ENCODE data around the gene EPHA1. TPM values are rescaled to one million over a fixed set of nuclear protein-coding genes. Genes with fewer than 3 reads are reported as not detected.
"Not testable (repeated sequence)": the region's sequence is repeated elsewhere in the genome, so short reads cannot be mapped to it uniquely, and the experiment has no call there.

The EPHA1 gene
- total RNA-seq, 1 donor from 2014 or later, result 0.66 TPM

DNA sequence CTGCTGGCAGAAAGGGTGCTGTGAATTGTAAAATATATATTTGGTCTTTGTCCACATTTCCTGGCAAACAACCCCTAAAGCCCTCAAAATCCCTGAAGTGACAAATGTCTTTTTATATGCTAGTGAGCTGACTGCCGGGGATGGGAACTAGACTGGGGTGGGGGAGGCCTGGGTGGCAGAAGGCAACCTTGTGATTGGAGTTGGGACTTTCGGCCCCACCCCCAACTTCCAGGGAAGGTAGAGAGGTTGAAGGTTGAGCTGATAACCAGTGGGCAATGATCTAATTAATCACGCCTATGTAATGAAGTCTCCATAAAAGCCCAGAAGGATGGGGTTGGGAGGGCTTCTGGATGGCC is 2.7 kb downstream of the EPHA1 start:
- intact Hi-C loops (cut with micrococcal nuclease), result loop anchor here (5.0 kb wide), 1 partner anchor 496 kb away; the partner anchor contains the start of gene TCAF1

DNA sequence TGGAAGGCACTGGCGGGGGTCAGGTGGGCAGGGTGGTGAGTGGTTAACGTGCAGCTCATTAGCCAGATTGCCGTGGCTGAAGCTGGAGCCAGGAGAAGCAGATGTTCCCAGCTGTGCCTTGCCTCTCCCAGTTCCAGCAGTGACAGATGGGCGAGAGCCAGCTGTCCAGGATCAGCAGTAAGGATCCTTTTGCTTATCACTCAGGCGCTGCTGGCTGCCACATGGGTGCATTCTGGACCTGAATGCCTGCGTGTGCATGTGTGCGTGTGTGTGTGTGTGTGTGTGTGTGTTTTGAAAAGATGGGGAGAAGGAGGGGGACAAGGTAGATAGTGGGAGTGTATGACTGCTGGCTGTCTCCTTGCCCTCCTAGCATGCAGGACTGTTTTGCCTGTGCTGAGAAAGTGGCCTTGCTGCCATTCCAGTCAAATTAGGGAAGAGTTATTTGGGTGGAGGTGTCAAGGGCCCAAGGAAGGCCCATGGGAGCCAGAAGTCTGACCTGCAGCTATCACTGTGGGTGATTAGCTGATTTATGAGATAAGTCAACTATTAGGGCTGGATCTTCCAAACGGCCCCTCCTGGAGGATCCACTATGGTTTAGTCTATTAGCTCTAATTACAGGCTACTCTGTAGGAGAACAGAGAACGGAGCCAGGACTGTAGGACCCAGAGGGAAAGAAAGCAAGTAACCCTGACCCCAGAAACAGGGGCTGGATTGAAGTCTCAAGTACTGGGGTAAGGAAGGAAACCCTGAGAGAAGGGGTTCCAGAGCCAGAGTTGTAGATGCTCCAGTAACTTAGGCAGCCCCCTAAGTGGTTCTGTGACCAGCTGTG is 3.3 kb downstream of the EPHA1 start:
- intact Hi-C loops (cut with micrococcal nuclease), result loop anchor here (5.0 kb wide), 1 partner anchor 497 kb away; the partner anchor contains the start of gene TCAF1

DNA sequence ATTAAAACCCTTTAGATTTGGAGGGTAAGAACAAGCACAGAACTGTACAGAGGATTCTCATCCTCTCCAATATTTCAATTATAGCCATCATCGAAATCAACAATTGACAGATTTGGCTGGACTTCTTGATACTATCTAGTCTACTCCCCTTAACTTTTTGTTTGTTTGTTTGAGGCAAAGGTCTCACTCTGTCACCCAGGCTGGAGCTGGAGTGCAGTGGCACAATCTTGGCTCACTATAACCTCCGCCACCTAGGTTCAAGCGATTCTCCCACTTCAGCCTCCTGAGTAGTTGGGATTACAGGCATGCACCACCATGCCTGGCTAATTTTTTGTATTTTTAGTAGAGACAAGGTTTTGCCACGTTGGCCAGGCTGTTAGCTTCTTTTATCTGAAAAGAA is 6.4 kb downstream of the EPHA1 start:
- intact Hi-C loops (cut with micrococcal nuclease), result not testable (repeated sequence)

DNA sequence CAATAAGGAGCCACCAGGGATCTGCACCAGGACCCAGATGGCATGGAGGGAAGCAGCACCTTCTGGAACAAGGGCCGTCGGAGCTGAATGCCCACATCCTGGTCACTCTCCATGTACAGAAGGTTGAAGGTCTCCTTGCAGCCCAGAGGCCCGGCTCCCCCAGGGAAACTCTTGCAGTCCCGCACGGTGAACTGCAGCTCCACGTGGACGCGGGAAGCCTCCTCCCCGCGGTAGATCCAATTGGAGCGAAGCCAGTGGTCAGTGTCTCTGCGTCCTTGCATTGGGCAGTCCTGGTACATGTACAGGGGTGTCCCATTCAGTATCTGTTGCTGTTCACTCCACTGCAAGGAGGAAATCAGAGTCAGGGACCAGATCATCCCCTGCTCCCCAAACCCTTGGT is 7.4 kb downstream of the EPHA1 start:
- intact Hi-C loops (cut with micrococcal nuclease), result no loop called here

DNA sequence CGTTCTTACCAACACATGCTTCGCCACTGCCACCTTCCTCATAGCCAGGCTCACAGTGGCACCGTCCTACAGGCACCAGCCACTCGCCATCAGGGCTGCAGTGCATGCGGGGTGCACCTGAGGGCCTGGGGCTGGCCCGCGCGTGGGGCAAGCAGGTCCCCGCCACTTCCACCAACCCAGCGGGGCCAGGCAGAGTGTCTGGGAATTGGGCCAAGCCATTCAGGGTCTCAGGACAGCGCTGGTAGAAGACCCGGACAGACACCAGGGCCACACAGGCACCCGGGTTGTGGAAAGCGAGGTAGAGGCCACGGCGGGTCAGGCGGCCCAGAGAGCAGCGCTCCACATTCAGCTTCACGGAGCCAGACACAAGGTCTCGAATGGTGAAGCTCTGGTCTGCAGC is 9.0 kb downstream of the EPHA1 start:
- intact Hi-C loops (cut with micrococcal nuclease), result no loop called here

DNA sequence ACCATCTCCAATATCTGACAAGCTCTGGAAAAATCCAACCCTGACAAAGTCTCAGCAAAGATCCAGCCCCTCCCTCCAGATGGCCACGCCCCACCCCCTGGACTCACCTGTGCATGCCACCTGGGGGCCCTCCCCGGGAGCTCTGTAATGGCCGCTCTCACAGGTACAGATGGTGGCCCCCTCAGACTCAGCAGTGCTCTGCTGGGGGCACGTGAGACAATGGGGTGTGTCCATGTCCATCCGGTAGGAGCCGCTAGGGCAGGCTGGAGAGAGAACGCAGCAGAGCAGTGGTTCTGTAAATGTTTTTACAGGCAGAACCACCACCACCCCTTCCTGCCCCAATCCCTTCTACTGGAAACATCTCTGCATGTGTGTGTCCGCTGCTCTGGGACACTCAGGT is 9.5 kb downstream of the EPHA1 start:
- intact Hi-C loops (cut with micrococcal nuclease), result no loop called here

DNA sequence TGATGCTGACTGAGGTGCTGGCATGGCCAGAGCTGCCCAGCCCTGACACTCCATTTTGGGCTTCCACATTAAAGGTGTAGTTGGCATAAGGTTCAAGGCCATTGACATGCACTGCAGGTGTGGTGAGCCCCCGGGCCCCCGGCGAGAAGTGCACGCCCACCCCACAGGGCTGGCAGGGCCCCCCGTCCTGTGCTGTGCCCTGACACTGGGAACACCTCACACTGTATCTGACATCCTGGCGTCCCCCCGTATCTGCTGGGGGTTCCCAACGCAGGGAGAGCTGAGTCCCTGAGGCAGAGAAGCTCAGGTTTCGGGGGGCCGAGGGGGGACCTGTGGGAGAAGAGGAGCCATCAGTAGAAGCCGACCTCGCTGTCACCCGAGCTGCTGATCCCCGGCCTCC is 10.0 kb downstream of the EPHA1 start:
- intact Hi-C loops (cut with micrococcal nuclease), result no loop called here

DNA sequence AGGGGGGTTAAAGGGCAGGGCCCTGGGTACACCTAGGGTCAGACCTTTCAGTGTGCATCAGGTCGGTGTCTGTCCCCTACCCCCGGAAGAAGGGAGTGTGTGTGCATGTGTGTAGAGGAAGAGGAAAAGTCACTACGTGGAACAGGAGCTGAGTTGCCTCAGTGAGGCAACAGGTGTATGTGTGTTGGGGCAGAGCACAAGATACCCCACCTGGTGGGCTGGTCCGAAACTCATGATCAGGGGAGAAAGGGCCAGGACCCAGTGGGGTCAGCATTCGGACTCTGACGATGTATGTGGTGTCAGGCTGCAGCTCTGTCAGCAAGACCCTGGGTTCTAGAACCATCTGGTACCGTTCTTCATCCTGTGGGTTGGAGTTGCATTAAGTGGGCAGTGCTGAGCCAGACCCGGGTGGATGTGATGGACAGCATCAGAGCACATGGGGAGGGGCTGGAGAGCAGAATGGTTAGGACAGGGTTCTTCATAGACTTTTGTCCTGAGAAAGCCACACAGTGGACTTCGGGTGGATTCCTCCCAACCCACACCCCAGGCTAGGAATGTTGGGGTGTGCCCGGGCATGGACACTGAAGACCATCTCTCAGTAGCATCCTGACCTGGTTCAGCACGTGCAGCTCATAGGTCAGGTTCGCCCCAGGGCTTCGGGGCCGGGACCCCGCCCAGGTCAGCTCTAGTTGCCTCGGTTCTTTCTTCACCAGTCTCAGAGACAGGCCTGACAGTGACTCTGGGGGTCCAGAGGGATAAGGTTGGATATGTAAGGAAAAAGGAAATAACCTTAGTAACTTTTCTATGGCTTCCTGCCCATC is 10.7 kb downstream of the EPHA1 start:
- intact Hi-C loops (cut with micrococcal nuclease), result no loop called here

DNA sequence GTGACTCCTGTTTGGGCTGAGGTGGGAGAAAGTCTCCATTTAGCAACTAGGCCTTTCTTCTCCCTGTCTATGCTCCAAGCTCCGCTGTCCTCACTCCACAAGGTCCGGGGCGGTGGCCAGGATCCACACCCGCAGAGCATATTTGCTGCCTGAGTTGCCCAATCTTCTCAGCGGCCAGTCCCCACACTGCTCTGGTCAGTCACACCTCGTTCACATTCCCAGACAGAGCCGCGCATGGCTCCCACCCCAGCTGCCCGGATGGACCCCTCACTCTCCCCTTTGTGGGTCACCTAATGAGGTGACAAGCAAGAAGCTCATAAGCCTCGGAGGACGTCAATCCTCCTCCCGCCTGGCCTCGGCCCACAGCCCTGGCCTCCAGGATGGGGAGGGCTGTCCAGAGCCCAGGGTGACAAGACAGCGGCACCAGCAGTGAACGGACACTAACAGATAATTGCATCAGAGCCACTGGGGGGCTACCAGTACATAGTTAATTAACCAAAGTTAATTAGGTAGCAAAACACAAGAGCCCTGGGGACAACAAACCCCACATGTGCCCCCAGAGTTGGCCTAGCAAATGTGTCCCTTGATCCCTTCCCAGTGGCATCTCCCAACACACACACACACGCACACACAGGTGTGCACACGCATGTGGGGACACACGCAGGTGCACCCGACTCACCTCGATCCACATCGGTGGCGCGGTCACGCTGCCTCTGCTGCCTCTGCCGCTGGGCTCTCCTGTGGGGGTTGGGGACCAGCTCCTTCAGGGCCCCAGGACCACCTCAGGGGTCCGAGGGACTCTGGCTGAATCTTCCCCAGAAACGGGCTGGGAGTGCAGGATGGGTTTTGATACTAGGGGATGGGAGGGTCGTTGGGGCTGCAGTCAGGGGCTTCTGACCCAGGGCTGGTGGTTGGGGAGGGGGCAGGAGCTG is 11.8 kb downstream of the EPHA1 start:
- intact Hi-C loops (cut with micrococcal nuclease), result no loop called here

DNA sequence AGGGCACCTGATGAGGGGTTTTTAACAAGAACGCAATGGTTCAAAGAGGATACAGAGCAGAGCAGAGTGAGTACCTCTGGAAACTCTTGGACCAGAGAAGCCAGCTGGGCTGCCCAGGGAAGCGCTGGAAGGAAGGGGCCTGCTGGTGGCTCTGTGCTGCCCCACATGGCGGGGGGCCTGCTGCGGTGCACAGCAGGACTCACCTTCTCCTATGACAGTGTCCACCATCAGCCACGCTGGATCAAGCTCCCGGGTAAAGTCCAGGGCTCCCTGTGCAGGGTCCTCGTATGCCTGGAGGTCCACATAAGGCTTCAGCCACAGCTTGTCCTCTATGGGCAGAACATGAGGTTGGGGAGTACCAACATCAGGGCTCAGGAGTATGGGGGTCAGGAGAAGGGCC is 12.5 kb downstream of the EPHA1 start:
- intact Hi-C loops (cut with micrococcal nuclease), result no loop called here

DNA sequence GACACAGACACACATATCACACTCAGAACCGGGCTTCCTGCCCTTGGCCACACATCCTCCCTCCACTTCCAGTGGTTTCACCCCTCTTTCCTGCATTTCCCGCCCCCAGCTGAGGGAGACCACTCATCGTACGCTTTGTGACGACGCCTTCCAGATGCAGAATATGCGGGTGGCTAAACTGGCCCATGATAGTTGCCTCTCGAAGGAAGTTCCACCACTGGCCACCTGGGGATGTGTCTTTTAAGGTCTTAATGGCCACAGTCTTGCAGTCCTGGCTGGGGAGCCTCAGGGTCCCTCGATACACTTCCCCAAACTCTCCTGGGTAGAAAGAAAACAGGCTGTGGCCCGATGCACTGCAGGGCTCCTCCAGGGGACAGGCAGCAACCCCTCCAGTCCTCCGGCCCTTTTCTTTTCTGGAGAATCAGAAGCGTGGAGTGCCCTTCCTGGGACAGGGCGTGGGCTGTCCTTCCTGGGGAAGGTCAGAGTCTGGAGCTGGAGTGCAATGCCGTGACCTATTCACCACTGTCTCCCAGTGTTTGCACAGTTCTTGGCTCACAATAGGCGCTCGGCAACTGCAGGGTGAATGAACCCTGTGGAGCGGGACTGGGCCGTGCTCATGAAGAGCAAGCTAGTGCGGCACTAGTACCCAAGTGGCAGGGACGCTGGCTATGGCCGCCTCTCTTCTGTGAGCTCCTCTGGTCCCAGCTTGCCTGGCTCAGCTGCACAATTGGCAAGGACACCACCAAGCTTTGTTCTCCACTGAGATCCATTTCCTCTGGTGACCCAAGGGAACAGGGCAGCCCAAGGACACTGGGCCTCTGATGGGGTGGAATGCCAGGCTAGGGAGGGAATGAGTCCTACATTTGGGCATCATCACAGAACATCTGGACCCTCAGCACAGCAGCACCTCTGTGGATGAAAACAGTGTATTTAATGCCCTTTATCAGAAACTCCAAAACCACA is 13.2 kb downstream of the EPHA1 start:
- intact Hi-C loops (cut with micrococcal nuclease), result no loop called here

DNA sequence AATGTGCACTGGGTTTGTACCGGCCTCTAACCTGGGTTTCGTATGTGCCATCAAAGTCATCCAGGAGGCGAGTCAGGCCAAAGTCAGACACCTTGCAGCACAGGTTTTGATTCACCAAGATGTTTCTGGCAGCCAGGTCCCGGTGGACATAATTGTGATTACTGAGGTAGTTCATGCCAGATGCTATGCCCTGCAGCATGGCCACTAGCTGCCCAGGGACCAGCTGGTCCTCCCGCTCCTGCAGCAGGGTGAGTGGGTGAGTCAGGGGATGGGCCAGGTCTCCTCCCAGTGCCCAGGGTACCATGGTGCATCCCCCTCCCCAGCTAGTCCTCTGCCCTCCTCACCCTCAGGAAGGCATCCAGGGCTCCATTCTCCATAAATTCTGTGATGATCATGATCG is 13.9 kb downstream of the EPHA1 start:
- intact Hi-C loops (cut with micrococcal nuclease), result no loop called here

DNA sequence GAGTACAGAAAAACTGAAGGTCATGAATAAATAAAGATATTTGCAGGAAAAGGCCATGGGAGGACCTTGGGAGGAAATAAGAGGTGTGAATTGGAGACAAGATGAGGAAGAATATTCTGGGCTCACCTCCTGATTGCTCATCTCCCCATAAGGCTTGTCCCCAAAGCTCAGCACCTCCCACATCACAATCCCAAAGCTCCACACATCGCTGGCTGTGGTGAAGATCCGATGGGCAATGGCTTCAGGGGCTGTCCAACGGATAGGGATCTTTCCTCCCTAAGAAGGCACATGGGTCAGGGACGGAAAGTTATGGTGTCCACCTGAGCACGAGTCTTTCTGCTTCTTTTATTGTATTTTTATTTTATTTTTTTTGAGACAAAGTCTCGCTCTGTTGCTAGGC is 14.6 kb downstream of the EPHA1 start:
- intact Hi-C loops (cut with micrococcal nuclease), result no loop called here

DNA sequence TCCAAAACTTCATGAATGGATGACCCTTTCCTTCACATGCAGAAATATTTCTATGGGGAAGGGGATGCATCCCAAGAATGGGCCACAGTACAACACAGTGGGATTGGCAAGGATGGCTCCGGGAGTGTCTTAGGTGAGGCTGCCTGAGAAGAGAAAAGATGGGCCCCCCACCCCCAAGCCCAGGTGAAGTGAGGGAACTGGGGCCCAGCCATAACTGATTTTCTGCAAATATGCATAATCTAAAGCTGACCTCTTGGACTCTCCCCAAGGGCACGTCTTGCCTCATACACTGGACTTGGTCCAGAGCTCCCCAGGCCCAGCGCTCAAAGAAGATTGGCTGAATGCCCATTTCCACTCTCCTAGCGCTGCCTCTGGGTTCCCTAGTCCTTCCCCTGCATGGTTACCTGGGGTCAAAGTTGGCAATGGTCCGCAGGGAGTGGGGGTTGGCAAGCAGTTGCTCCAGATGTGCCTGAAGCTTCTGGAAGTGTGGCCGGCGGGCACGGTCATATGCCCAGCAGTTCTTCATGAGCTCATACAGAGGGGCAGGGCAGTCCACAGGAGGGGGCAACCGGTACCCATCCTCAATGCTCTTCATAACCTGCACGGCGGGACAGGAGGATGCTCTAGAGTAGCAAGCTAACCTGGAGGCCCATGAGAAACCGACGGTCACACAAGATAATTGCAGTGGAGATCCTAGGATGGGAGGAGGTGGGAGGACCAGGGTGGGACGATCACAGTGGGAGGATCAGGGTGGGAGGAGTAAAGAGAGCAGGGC is 15.2 kb downstream of the EPHA1 start:
- intact Hi-C loops (cut with micrococcal nuclease), result no loop called here

DNA sequence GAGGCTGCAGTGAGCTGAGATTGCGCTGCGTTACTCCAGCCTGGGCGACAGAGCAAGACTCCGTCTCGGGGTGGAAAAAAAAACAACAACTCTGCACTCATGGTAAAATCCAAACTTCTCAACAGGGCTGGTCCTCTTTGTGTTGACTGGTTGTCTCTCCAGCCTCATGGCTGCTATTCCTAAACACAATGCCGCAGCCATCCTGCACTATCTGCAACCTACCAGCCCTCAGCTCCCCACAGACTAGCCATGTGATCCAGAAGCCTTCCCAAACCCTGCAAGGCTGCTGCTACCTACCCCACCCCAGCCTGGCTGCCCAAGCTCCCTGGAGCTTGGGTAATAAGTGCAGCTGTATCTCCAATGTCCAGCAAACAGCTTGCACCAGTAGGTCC is 15.8 kb downstream of the EPHA1 start:
- intact Hi-C loops (cut with micrococcal nuclease), result no loop called here

DNA sequence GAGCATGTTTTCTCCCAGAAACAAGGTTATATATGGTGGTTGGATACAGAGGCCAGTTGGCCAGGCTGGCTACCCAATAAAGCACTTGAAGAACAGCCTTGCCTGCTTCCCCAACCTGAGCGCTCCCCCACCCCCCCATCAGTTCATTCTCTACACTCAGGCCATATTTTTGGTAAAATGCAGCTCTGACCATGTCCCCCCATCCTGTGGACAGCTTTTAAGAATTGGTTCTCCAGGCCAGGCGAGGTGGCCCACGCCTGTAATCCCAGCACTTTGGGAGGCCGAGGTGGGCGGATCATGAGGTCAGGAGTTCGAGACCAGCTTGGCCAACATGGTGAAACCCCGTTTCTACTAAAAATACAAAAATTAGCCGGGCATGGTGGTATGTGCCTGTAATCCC is 16.2 kb downstream of the EPHA1 start:
- intact Hi-C loops (cut with micrococcal nuclease), result not testable (repeated sequence)

DNA sequence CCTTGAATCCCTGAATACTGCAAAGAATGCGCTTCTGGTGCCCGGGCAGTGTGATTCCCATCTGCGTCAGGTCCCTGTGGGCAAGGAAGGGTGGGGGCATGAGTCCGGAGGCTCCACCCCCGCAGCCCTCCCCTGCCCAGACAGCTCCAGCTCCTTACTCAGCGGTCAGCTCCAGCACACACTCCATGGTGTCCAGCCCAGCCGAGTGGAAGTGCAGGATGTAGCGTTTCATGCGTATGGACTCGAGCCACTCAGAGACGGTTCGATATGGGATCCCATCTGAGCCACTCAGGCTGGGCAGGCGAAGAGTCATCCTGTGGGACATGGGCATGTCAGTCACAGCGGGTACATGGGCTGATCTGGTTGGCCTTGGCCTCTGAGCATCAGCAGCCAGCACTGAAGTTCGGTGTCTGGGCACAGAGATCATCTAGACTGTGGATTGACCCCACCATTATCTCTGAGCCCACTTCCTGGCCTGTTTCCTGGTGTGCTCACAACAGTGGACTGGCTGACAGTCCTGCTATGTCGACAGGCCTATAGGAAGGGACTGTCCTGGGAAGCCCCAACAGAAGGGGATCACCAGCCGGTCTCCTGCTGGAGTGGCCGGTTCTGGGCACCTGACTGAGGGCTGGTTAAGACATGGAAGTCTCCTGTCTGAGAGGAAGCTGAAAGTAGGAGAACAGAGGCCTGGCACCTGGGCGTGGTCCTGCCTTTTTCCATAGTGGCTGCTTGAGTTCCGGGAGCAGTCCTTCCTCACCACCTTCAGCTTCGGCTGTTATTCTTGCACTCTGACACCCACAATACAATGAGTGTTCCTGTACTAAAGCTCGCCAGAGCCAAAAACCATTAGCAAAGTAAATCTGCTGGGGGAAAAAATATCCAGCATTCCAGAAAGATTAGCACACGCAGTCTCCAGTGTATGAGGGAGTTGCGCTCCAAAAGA is 16.9 kb downstream of the EPHA1 start:
- intact Hi-C loops (cut with micrococcal nuclease), result no loop called here

DNA sequence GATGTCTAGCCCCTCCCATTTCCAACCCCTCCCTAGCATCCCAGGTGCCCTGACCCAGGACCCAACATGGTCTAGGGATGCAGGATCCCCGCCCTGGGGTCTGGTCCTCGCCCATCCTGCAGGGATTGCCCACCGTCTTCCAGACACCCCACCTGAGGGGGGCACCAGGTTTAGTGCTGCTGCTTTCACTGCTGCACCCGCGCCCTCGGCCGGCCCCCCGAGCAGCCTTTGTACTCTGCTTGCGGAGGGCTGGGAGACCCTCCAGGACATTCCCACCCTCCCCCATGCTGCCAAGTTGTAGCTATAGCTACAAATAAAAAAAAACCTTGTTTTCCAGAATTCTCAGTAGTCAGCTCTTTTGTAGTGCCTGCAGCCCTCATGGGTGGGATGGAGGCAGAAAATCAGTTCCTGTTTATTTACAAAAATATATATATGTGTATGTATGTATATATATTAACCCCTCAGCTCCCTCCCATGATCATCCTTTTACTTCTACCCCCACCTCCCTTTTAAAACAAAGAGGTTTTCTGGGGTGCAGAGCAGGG is 17.8 kb downstream of the EPHA1 start:
- intact Hi-C loops (cut with micrococcal nuclease), result no loop called here
